Suprapubic skin (tissue), 4 donors: ENCODE results near the gene KLHL26. TPM values are rescaled to one million over a fixed set of nuclear protein-coding genes. Genes with fewer than 3 reads are reported as not detected.

Source experiments
- DNase-seq, 2 donors: peaks; one replicate each; pipeline ENCODE4 v3.0.0-alpha.2; 2019; ENCODE audit warnings: low spot score in 2 of 2
- H3K27ac ChIP-seq: fragments of 200-600 bp; sonication (generic); one replicate; pipeline ENCODE4 v1.5.1; 2019
- H3K27me3 ChIP-seq: fragments of 200-600 bp; sonication (generic); one replicate; pipeline ENCODE4 v1.5.1; 2019
- H3K36me3 ChIP-seq: fragments of 200-600 bp; sonication (generic); one replicate; pipeline ENCODE4 v1.5.1; 2019
- H3K4me1 ChIP-seq: fragments of 200-600 bp; sonication (generic); one replicate; pipeline ENCODE4 v1.5.1; 2019
- H3K4me3 ChIP-seq: fragments of 200-600 bp; sonication (generic); one replicate; pipeline ENCODE4 v1.5.1; 2019; ENCODE audit warnings: mild to moderate bottlenecking
- H3K9me3 ChIP-seq: fragments of 200-600 bp; sonication (generic); one replicate; pipeline ENCODE4 v1.5.1; 2019
- CTCF ChIP-seq, 2 donors: fragments of 200-600 bp in 1 of 2; fragments of 450-650 bp in 1 of 2; sonication (generic) in 1 of 2; IDR thresholded peaks; one replicate each; pipeline ENCODE4 v1.5.1; 2016 to 2019; ENCODE audit warnings: antibody characterized with exemption in 2 of 2, mild to moderate bottlenecking in 1 of 2, moderate library complexity in 1 of 2
- EP300 ChIP-seq: sonication (generic); formaldehyde crosslinking; IDR thresholded peaks from one replicate; pipeline ENCODE4 v1.6.1; 2017; ENCODE audit warnings: antibody characterized with exemption
- POLR2A ChIP-seq, 2 donors: fragments of 450-650 bp; IDR thresholded peaks; one replicate each; pipeline ENCODE4 v1.6.1; 2017; ENCODE audit warnings: antibody characterized with exemption in 2 of 2, mild to moderate bottlenecking in 2 of 2, moderate library complexity in 2 of 2
- POLR2AphosphoS5 ChIP-seq, 3 donors: sonication (generic); formaldehyde crosslinking; IDR thresholded peaks; one replicate each; pipeline ENCODE4 v1.6.1; 2017; ENCODE audit warnings: antibody characterized with exemption in 3 of 3
- WGBS: methylation state at CpG from one replicate; pipeline ENCODE4 v1.1.5; 2018; 5-methylcytosine and 5-hydroxymethylcytosine counted together
- total RNA-seq, 4 donors: library from RNA; depleted of rRNA; stranded (reverse); fragments of >200 nt; gene quantifications; one replicate each; pipeline ENCODE4 v1.1.0, GENCODE V29; 2016

KLHL26 gene
- total RNA-seq, 4 donors from 2014 or later = 6.9 to 26.5 (median 11.5) TPM

GRCh38 chr19:18697680-18698079 is 60.9 kb downstream of the KLHL26 start:
- Histone ChIP-seq H3K4me1 (peaks cover 24% of the 10 kb centered on the region), H3K4me3 (no peak overlapping the region), H3K27ac (no peak overlapping the region), H3K36me3 (no peaks in the 10 kb centered on the region), H3K9me3 (no peaks in the 10 kb centered on the region), H3K27me3 (no peaks in the 10 kb centered on the region)
- 57% methylated on average over 1 of the region's 3 CpGs for WGBS
- DNase-seq = no peak
- TF ChIP-seq POLR2AphosphoS5 (IDR thresholded peaks at IDR 0.05) = no peak
- no peak for TF ChIP-seq EP300
- no peak for TF ChIP-seq POLR2A (IDR thresholded peaks at IDR 0.05)

GRCh38 chr19:18698321-18699167 is 61.7 kb downstream of the KLHL26 start:
- DNase-seq = no peak
- Histone ChIP-seq H3K27me3 (no peaks in the 10 kb centered on the region), H3K9me3 (no peaks in the 10 kb centered on the region), H3K27ac (no peak overlapping the region), H3K4me3 (no peak overlapping the region), H3K36me3 (no peaks in the 10 kb centered on the region), H3K4me1 (peaks cover 24% of the 10 kb centered on the region)
- no peak for TF ChIP-seq CTCF (IDR thresholded peaks at IDR 0.05)
- TF ChIP-seq POLR2AphosphoS5 (IDR thresholded peaks at IDR 0.05) = no peak
- TF ChIP-seq EP300 = no peak
- WGBS = 95% methylated on average over 9 of the region's 18 CpGs

GRCh38 chr19:18699403-18700054 is 62.7 kb downstream of the KLHL26 start:
- no peak for TF ChIP-seq POLR2A (IDR thresholded peaks at IDR 0.05)
- no peak for TF ChIP-seq EP300
- TF ChIP-seq POLR2AphosphoS5 (IDR thresholded peaks at IDR 0.05) = no peak
- TF ChIP-seq CTCF (IDR thresholded peaks at IDR 0.05) = no peak
- WGBS = 40% methylated on average over 1 of the region's 14 CpGs
- no peaks in the 10 kb centered on the region for H3K9me3 ChIP-seq
- H3K36me3 ChIP-seq = no peaks in the 10 kb centered on the region
- peaks cover 24% of the 10 kb centered on the region for H3K4me1 ChIP-seq
- no peak overlapping the region for H3K4me3 ChIP-seq
- DNase-seq = no peak
- H3K27me3 ChIP-seq = no peaks in the 10 kb centered on the region
- H3K27ac ChIP-seq = no peak overlapping the region

DNA sequence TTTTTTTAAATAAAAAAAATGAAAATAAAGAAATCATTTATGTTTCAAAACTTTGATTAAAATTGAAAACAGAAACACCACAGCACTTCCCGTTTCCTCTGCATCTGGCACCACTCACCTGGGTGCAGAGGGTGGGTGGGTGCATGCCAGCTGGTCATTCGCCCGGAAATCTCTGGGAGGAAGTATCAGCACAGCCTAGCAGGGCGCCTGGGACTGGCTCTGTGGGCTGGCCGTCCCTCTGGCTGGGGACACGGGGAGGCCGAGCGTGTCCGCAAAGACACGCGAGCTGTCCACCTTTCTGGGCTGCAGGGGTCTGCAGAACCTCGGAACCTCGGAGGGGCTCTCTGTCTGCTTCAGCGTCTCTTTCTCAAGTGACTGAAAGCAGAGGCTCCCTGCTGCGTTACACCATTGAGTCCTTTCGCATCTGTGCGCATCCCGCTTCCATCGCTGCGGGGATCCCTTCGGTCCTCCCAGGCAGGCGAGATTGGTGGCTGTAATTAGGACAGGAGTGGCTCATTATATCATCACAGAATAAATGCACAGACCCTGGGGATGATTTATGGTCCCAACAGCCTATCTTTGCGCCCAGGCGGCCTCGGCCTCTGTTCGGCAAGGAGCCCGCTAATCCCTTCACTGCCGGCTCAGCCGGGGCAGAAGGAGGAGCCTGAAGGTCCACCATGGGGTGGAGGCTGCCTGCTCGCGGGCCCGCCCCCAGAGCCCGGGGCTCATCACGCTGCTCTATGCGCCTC is 63.8 kb downstream of the KLHL26 start:
- 0% methylated on average over 11 of the region's 35 CpGs for WGBS
- H3K4me1 ChIP-seq = peaks cover 24% of the 10 kb centered on the region
- H3K27me3 ChIP-seq = no peaks in the 10 kb centered on the region
- H3K4me3 ChIP-seq = peak overlapping the region; percentile 52
- peak overlapping the region; percentile 70 for H3K27ac ChIP-seq
- TF ChIP-seq POLR2AphosphoS5 (IDR thresholded peaks at IDR 0.05) (no peak), POLR2A (IDR thresholded peaks at IDR 0.05) (no peak), CTCF (IDR thresholded peaks at IDR 0.05) (no peak), EP300 (no peak)
- no peaks in the 10 kb centered on the region for H3K9me3 ChIP-seq
- peak in 1 of 2 donors; percentile 78 for DNase-seq
- no peaks in the 10 kb centered on the region for H3K36me3 ChIP-seq

DNA sequence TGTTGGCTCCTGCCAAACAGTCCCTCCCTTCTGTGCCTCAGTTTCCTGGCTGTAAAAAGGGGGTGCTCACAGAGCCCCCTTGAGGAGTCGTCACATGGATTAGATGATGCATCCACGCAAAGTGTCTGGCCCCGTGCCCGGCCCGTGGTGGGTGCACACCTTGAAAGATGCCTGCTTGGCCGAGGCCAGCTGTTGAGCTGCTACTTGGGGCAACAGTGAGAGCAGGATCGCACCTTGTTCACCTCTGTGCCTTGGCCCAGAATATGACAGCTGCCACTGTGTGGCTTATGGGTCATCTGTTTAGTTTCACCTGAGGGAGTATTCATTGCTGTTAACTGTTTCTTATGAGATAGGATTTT is 64.4 kb downstream of the KLHL26 start:
- WGBS = 9% methylated on average over 4 of the region's 7 CpGs
- peaks cover 24% of the 10 kb centered on the region for H3K4me1 ChIP-seq
- DNase-seq = peak in 1 of 2 donors; percentile 77
- no peaks in the 10 kb centered on the region for H3K27me3 ChIP-seq
- no peaks in the 10 kb centered on the region for H3K9me3 ChIP-seq
- peak overlapping the region; percentile 52 for H3K4me3 ChIP-seq
- peak overlapping the region; percentile 70 for H3K27ac ChIP-seq
- TF ChIP-seq POLR2A (IDR thresholded peaks at IDR 0.05) (no peak), CTCF (IDR thresholded peaks at IDR 0.05) (no peak), EP300 (no peak), POLR2AphosphoS5 (IDR thresholded peaks at IDR 0.05) (no peak)
- H3K36me3 ChIP-seq = no peaks in the 10 kb centered on the region
